Measurements from ENCODE around the gene BCOR.
A peak's percentile ranks its signal among the peaks of the same experiment; 100 is the strongest.

BCOR gene

GRCh38 chrX:40047485-40047884 lies 50.3 kb downstream of the BCOR start:
- intact Hi-C loops (cut with DNase I): no loop called here
- no peak for DNase-seq

GRCh38 chrX:40043895-40044294 lies 53.9 kb downstream of the BCOR start:
- no peak for DNase-seq
- intact Hi-C loops (cut with DNase I): no loop called here

- intact Hi-C loops (cut with DNase I): no loop called here
- no peak for DNase-seq
Observed at GRCh38 chrX:40041915-40042314, 55.8 kb downstream of the BCOR start.

- no peak for DNase-seq
- intact Hi-C loops (cut with DNase I): no loop called here
Observed at GRCh38 chrX:40040686-40041461, 56.9 kb downstream of the BCOR start.

- no peak for DNase-seq
- intact Hi-C loops (cut with DNase I): no loop called here
Observed at GRCh38 chrX:40039887-40040286, 57.9 kb downstream of the BCOR start.

GRCh38 chrX:40037367-40037766 lies 60.4 kb downstream of the BCOR start:
- intact Hi-C loops (cut with DNase I): no loop called here
- DNase-seq: no peak

- DNase-seq: no peak
- intact Hi-C loops (cut with DNase I): no loop called here
Observed at GRCh38 chrX:40035726-40036125, 62.0 kb downstream of the BCOR start.

- intact Hi-C loops (cut with DNase I): no loop called here
- DNase-seq: no peak
Observed at GRCh38 chrX:40031911-40032310, 65.8 kb downstream of the BCOR start.

GRCh38 chrX:40030205-40030604 lies 67.6 kb downstream of the BCOR start:
- DNase-seq: no peak
- intact Hi-C loops (cut with DNase I): no loop called here

GRCh38 chrX:40022421-40022820 lies 75.3 kb downstream of the BCOR start:
- intact Hi-C loops (cut with DNase I): no loop called here
- no peak for DNase-seq

GRCh38 chrX:40021647-40022046 lies 76.1 kb downstream of the BCOR start:
- intact Hi-C loops (cut with DNase I): no loop called here
- DNase-seq: no peak

GRCh38 chrX:40019541-40019940 lies 78.2 kb downstream of the BCOR start:
- no peak for DNase-seq
- intact Hi-C loops (cut with DNase I): loop anchor here (5.0 to 10.0 kb wide), 3 partner anchors 73 to 205 kb away; no protein-coding TSS in a partner anchor

GRCh38 chrX:40018041-40018440 lies 79.7 kb downstream of the BCOR start:
- DNase-seq: no peak
- intact Hi-C loops (cut with DNase I): loop anchor here (5.0 to 10.0 kb wide), 3 partner anchors 74 to 203 kb away; no protein-coding TSS in a partner anchor

GRCh38 chrX:40016749-40017148 lies 81.0 kb downstream of the BCOR start:
- intact Hi-C loops (cut with DNase I): loop anchor here (5.0 to 10.0 kb wide), 3 partner anchors 76 to 202 kb away; no protein-coding TSS in a partner anchor

GRCh38 chrX:40015693-40016092 lies 82.1 kb downstream of the BCOR start:
- DNase-seq: no peak
- intact Hi-C loops (cut with DNase I): loop anchor here (5.0 to 10.0 kb wide), 3 partner anchors 77 to 201 kb away; no protein-coding TSS in a partner anchor

More at GRCh38 chrX:40016749-40017148, 81.0 kb downstream of the BCOR start:
- DNase-seq: no peak

- intact Hi-C loops (cut with DNase I): loop anchor here (5.0 to 10.0 kb wide), 3 partner anchors 94 to 199 kb away; no protein-coding TSS in a partner anchor
- DNase-seq: peak in 8 of 10 donors; percentile 30 to 93 (median 54)
Observed at GRCh38 chrX:40013266-40014195, 84.2 kb downstream of the BCOR start.

- peak in 1 of 10 donors; percentile 83 for DNase-seq
- intact Hi-C loops (cut with DNase I): loop anchor here (5.0 to 10.0 kb wide), 3 partner anchors 94 to 198 kb away; no protein-coding TSS in a partner anchor
Observed at GRCh38 chrX:40012868-40013265, 84.9 kb downstream of the BCOR start.

- intact Hi-C loops (cut with DNase I): loop anchor here (5.0 to 10.0 kb wide), 3 partner anchors 95 to 197 kb away; no protein-coding TSS in a partner anchor
- DNase-seq: peak in 1 of 10 donors; percentile 89
Observed at GRCh38 chrX:40012039-40012867, 85.5 kb downstream of the BCOR start.

- DNase-seq: no peak
Observed at GRCh38 chrX:40011322-40012038, 86.3 kb downstream of the BCOR start.

More at GRCh38 chrX:40011322-40012038, 86.3 kb downstream of the BCOR start:
- intact Hi-C loops (cut with DNase I): loop anchor here (5.0 to 10.0 kb wide), 3 partner anchors 96 to 197 kb away; no protein-coding TSS in a partner anchor

Data from posterior cingulate gyrus (tissue), 11 donors.